ENCODE measurements around the gene TTC9B.

DNA sequence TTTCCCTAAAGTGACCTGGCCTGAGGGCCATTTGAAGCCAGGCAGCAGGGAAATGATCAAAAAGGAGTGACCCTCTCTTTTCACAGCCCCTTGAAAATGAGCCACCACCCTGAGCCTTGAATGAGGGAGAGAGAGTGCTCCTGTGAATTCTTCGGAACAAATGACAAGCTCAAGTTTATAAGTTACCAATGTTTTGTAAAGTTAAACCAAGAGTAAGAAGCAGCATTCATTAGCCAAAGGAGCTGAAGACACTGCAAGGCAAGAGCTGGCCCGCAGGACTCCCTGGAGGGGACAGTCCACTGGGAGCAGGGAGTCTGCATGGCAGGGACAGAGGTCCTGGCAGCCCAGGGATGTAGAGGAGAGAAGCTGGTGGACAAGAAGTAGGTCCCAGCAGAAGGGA is 25.0 kb upstream of the TTC9B start:
- TF ChIP-seq, protein P1, sequence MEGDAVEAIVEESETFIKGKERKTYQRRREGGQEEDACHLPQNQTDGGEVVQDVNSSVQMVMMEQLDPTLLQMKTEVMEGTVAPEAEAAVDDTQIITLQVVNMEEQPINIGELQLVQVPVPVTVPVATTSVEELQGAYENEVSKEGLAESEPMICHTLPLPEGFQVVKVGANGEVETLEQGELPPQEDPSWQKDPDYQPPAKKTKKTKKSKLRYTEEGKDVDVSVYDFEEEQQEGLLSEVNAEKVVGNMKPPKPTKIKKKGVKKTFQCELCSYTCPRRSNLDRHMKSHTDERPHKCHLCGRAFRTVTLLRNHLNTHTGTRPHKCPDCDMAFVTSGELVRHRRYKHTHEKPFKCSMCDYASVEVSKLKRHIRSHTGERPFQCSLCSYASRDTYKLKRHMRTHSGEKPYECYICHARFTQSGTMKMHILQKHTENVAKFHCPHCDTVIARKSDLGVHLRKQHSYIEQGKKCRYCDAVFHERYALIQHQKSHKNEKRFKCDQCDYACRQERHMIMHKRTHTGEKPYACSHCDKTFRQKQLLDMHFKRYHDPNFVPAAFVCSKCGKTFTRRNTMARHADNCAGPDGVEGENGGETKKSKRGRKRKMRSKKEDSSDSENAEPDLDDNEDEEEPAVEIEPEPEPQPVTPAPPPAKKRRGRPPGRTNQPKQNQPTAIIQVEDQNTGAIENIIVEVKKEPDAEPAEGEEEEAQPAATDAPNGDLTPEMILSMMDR (IDR thresholded peaks at IDR 0.05; ENCODE audit: low read length) = no peak
- TF ChIP-seq EZH2 (IDR thresholded peaks at IDR 0.05; ENCODE audit: borderline replicate concordance, low read length) = no peak

Measured in OCI-LY1 (cell line).